ENCODE measurements around the gene LIN28B.
"Not testable (repeated sequence)": the region's sequence is repeated elsewhere in the genome, so short reads cannot be mapped to it uniquely, and the experiment has no call there.

Gene LIN28B

DNA sequence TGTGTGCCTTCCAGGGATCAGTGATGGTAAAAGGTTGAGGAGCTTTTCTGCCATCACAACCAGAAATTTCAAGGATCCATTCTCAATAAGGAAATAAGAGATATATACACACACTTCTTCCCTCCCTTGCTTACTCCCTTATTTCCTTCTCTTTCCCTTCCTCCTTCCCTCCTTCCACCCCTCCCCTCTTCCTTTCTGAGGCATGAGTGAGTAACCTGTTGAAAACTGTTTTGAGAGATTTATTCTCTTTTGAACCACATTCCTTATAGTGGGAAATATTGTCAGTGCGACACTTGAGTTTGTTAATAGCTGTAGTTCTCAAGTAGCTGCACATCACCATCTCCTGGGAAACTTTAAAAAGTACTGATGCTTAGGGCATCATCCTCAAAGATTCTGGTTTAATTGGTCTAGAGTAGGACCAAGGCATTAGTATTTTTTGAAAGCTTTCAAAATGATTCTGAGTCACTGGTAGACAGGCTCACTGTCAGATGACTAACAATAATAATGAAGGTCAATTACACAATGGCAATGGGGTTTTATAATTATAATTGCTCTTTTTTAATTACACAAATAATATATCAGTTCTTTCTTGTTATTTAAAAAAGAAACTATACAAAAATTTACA lies 113.0 kb downstream of the LIN28B start:
- no peak for DNase-seq (ENCODE audit: low read depth)

- no peak for DNase-seq (ENCODE audit: low read depth)
Observed at GRCh38 chr6:105072798-105073199, 115.9 kb downstream of the LIN28B start.

- no peak for DNase-seq (ENCODE audit: low read depth)
Observed at GRCh38 chr6:105075210-105075609, 118.3 kb downstream of the LIN28B start.

DNA sequence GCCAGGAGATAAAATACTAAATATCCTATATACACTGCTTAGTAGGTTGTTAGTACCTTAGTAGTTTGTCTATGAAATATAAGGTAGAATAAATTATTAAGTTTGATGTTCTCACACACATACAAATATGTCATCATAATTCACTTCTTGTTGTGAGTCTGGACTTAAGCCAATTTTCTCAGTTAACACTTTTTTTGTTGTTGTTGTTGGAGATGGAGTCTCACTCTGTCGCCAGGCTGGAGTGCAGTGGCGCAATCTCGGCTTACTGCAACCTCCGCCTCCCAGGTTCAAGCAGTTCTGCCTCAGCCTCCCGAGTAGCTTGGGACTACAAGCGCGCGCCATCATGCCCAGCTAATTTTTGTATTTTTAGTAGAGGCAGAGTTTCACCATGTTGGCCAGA lies 119.5 kb downstream of the LIN28B start:
- DNase-seq (ENCODE audit: low read depth), result not testable (repeated sequence)

DNA sequence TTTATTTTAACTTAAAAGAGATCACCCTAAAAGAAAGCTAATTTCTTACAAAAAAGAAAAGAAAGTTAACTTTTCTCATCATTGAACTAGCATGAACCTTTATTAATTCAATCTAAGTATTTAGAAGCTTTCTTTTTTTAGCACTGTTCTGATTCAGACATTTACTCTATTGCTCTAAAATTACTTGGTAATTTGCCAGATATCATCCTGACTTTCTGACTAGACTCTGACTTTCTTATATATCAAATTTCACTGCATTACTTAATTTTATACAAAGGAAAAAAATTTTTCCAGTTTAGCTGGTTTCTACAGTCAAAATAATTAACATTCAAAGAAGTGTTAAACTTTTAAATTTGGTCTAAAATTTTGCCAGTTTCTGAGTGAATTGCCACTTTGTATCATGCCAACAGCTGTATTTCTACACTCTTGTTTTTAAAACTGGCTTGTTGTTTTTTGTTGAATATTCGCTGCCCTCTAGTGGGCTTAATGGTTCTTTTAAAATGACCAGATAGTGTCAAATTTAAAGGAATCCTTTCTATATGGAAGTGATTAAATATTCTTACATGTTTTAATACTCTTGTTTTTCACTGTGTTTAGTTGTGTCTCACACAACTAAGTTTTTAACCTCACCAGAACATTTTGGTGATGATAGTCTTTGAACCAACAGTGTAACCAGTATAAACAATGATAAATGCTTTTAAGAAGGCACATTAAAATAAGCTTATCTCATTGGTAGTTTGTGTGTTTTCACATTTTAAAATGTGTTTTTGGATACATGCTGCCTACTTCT lies 120.9 kb downstream of the LIN28B start:
- DNase-seq (ENCODE audit: low read depth), result no peak

GRCh38 chr6:105078386-105078708 lies 121.4 kb downstream of the LIN28B start:
- no peak for DNase-seq (ENCODE audit: low read depth)

- no peak for DNase-seq (ENCODE audit: low read depth)
Observed at GRCh38 chr6:105080279-105080678, 123.4 kb downstream of the LIN28B start.

DNA sequence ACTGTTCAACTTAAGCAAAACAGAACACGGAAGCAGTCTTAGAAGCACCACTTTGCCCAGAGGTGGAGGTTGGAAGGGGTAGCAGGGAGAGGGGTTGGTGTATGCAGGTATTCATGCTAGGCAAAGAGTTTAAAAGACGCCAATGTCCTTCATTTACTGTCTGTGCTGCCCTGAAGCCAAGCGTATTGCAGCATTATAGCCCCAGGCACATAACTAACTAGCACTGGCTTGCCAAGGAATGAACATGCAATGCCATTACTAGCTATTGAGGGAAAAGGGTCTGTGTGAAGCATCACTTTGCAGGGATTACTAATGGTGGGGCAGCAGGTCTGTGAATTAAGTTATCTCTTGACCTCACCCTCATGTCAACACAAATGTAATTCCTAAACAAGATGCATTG lies 124.8 kb downstream of the LIN28B start:
- not testable (repeated sequence) for DNase-seq (ENCODE audit: low read depth)

DNA sequence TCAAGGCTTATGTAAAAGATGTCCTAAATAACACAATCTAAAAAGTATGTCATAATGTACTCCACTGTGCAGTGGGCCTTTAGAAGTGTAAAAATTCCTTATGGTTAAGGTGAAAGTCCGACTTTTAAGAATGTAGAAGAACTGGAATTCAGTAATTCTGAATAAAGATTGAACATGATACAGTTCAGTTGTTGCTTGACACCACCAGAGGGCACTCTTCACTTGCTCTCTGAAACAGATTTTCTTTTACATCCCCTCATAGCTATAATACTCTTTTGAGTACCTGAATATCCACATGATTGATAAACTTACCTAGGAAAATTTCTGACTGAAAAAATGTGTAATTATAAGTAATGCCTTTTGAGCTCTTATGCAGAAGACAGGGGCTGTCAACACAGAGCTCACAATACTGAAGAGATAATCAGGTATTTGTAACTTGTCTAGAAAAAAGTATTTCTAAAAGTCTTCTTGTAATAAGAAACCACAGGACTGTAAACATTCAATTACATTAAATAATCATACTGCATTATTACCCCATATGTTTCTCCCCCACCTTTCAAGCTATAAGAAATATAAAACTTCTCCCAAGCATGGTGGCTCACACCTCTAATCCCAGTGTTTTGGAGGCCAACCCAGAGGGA lies 130.8 kb downstream of the LIN28B start:
- no peak for DNase-seq (ENCODE audit: low read depth)

GRCh38 chr6:105091140-105091829 lies 134.4 kb downstream of the LIN28B start:
- no peak for DNase-seq (ENCODE audit: low read depth)

- DNase-seq (ENCODE audit: low read depth), result no peak
Observed at GRCh38 chr6:105094133-105094640, 137.3 kb downstream of the LIN28B start.

- DNase-seq (ENCODE audit: low read depth), result no peak
Observed at GRCh38 chr6:105095139-105095538, 138.2 kb downstream of the LIN28B start.

- no peak for DNase-seq (ENCODE audit: low read depth)
Observed at GRCh38 chr6:105097288-105097687, 140.4 kb downstream of the LIN28B start.

DNA sequence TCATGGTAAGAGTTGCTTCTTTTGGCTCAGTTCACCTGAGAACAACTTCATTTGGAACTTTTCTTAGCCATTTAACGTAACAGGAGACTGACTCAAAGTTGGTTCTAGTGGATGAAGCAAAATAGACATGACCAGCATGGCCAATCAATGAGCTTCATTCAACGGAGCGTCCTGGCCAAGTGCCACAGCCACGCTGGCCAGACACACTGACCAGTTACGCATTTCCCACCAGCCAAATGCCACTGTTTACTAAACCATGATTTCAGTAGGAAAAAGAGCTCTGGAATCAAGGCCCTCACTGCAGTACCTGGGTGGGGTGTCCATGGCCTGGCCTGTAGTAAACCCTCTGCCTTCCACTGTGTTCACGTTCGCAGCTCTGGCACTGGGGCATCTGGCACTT lies 142.5 kb downstream of the LIN28B start:
- DNase-seq (ENCODE audit: low read depth), result no peak

GRCh38 chr6:105102186-105102585 lies 145.3 kb downstream of the LIN28B start:
- no peak for DNase-seq (ENCODE audit: low read depth)

GRCh38 chr6:105105094-105105493 lies 148.2 kb downstream of the LIN28B start:
- no peak for DNase-seq (ENCODE audit: low read depth)

DNA sequence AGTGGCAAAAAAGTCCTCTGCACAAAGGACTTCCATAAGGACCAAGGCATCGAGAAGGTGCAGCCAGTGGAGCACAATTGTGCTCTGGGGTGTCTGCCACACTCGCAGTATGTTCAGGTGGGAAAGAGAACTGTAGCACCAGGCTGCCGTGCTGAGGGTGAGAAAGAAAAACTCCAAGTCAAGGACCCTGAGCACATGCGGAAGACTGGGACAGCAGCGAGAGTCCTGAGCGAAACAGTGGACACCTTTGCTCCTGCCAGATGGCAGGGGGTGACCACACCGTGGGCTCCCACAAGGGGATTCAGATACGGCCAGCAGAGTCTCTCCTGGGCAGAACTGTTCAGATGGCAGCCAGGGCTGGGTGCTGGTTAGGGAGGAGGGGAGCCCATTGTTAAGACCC lies 149.4 kb downstream of the LIN28B start:
- DNase-seq (ENCODE audit: low read depth), result no peak

- DNase-seq (ENCODE audit: low read depth), result no peak
Observed at GRCh38 chr6:105107207-105107606, 150.3 kb downstream of the LIN28B start.

- DNase-seq (ENCODE audit: low read depth), result no peak
Observed at GRCh38 chr6:105108631-105109262, 151.8 kb downstream of the LIN28B start.

GRCh38 chr6:105109955-105110895 lies 153.3 kb downstream of the LIN28B start:
- DNase-seq (ENCODE audit: low read depth), result no peak

DNA sequence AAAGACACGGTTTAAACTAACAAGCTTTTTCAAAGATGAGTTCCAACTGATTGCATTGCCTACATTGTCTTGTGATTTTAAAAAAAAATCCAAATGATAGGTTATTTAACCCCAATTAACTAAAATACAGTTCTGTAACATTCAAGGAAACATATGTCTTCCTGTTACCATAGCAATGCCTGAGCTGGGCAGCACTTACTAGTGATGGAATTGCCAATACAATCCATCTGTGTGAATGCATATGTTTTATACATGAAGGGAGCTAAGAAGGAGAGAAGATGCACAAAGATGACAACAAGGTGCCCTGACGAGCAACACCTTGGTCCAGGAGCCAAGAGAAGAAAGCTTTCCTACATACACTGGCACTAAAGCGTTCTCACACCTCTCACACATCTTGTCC lies 154.2 kb downstream of the LIN28B start:
- DNase-seq (ENCODE audit: low read depth), result no peak

Data from stimulated activated CD8-positive, alpha-beta memory T cell treated with anti-CD3 and anti-CD28 coated beads, Interleukin-15, amount 100 ng/mL, for 24 hours (primary cell).